Upper lobe of right lung (tissue), 1 donor: ENCODE results near the gene PANX3. TPM values are rescaled to one million over a fixed set of nuclear protein-coding genes. Genes with fewer than 3 reads are reported as not detected.

Experiments
- ATAC-seq: fragments of 200-7000 bp; cut with Tn5 transposase; one replicate; pipeline ENCODE4 v1.9.1; 2020; ENCODE audit warnings: mild to moderate bottlenecking, moderate library complexity
- DNase-seq: peaks from one replicate; pipeline ENCODE4 v3.0.0-alpha.2; 2020
- H3K27ac ChIP-seq: fragments of 200-600 bp; one replicate; pipeline ENCODE4 v1.8.0; 2022
- H3K27me3 ChIP-seq: fragments of 200-600 bp; one replicate; pipeline ENCODE4 v1.8.0; 2022; ENCODE audit warnings: mild to moderate bottlenecking
- H3K36me3 ChIP-seq: fragments of 200-600 bp; one replicate; pipeline ENCODE4 v1.8.0; 2022
- H3K4me1 ChIP-seq: fragments of 200-600 bp; one replicate; pipeline ENCODE4 v1.8.0; 2022
- H3K4me3 ChIP-seq: fragments of 200-600 bp; one replicate; pipeline ENCODE4 v1.8.0; 2022; ENCODE audit warnings: mild to moderate bottlenecking
- H3K9me3 ChIP-seq: fragments of 200-600 bp; one replicate; pipeline ENCODE4 v1.8.0; 2022
- intact Hi-C: fragments of 100-400 bp; cut with DNase I; formaldehyde crosslinking; loops from one replicate; pipeline ENCODE4 v1.11.0; 2022
- total RNA-seq: library from RNA; stranded (reverse); fragmentation: NEBNext Ultra II Directional; extraction: Animal tissue kit (Norgen Biotek cat#: 25700); gene quantifications from one replicate; pipeline ENCODE4 v1.2.1, GENCODE V29; 2021
- TF ChIP-seq, protein P1 (sequence below): fragments of 200-600 bp; IDR thresholded peaks from one replicate; pipeline ENCODE4 v1.8.0; 2022; ENCODE audit warnings: antibody characterized with exemption
- donor health status: DM: no; HTN: yes; CAD: no; lungs with severe emphysema.

The PANX3 gene
- total RNA-seq, 1 donor from 2014 or later: not detected

DNA sequence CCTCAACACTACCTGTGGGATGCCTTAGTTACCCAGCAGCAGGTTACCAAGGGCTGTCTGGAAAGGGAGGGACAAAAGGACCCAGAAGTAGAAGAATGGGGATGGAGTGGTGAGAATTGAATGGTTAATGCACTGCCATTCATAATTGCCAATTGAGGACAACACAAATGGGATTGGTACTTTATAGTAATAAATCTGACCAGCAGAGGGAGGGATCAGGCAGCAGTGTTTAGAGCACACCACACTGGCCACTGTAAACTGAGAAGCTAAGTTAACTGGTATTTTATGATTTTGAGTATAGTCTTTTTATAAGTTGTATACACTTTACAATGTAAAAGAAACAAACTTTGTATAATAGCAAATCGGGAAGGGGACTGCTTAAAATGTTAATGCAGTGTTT is 22.1 kb downstream of the PANX3 start:
- intact Hi-C loops: no loop called here
- ATAC-seq (no peak), DNase-seq (no peak)
- Histone ChIP-seq H3K27me3 (no peaks in the 10 kb centered on the region), H3K36me3 (peaks cover 94% of the 10 kb centered on the region), H3K4me3 (no peak overlapping the region), H3K9me3 (no peaks in the 10 kb centered on the region), H3K4me1 (no peaks in the 10 kb centered on the region), H3K27ac (no peak overlapping the region)
- TF ChIP-seq, protein P1, sequence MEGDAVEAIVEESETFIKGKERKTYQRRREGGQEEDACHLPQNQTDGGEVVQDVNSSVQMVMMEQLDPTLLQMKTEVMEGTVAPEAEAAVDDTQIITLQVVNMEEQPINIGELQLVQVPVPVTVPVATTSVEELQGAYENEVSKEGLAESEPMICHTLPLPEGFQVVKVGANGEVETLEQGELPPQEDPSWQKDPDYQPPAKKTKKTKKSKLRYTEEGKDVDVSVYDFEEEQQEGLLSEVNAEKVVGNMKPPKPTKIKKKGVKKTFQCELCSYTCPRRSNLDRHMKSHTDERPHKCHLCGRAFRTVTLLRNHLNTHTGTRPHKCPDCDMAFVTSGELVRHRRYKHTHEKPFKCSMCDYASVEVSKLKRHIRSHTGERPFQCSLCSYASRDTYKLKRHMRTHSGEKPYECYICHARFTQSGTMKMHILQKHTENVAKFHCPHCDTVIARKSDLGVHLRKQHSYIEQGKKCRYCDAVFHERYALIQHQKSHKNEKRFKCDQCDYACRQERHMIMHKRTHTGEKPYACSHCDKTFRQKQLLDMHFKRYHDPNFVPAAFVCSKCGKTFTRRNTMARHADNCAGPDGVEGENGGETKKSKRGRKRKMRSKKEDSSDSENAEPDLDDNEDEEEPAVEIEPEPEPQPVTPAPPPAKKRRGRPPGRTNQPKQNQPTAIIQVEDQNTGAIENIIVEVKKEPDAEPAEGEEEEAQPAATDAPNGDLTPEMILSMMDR: no peak

DNA sequence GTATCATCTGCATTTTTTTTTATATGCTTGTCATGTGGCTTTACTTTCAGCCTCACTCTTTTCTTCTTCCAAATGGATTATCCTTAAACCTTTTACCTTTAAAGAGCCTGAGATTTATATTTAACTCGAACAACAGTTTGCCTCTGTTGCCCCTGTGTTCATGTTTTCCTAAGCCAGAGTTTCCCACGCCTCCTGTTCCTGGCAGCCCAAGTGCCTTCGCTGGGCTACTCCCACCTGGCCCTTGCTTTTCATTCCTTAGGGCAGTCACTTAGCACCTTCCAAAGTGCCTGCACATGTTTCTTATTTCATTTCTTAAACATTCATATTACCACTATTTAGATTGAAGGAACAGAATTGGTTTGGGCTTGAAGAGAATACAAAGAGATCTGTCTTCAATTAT is 24.7 kb downstream of the PANX3 start:
- H3K9me3 ChIP-seq: no peaks in the 10 kb centered on the region
- TF ChIP-seq, protein P1: no peak
- peaks cover 86% of the 10 kb centered on the region for H3K36me3 ChIP-seq
- no peak overlapping the region for H3K27ac ChIP-seq
- H3K27me3 ChIP-seq: no peaks in the 10 kb centered on the region
- DNase-seq (no peak), ATAC-seq (no peak)
- H3K4me3 ChIP-seq: no peak overlapping the region
- H3K4me1 ChIP-seq: no peaks in the 10 kb centered on the region
- intact Hi-C loops: no loop called here

DNA sequence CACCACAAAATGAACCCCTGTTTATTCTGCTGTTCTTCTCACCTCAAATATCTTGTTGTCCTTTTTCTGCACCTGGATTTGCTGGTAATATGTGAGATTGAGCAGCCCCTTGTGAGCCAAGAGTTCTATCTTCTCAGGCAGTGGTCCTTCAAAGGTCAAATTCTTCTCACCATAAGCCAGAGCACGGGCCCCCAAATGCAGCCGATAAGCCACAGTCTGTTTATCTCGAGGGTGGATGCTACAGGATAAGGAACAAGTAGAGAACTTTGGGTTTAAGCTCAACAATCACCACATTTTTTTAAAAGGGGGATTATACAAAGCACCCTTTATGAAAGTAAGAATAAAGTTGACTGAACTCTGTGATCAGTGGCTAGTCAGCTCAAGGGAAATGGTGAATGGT is 27.3 kb downstream of the PANX3 start:
- H3K36me3 ChIP-seq: peaks cover 60% of the 10 kb centered on the region
- H3K4me1 ChIP-seq: no peaks in the 10 kb centered on the region
- no peak overlapping the region for H3K27ac ChIP-seq
- ATAC-seq (no peak), DNase-seq (no peak)
- H3K9me3 ChIP-seq: no peaks in the 10 kb centered on the region
- TF ChIP-seq, protein P1: no peak
- no peak overlapping the region for H3K4me3 ChIP-seq
- no peaks in the 10 kb centered on the region for H3K27me3 ChIP-seq
- intact Hi-C loops: no loop called here

DNA sequence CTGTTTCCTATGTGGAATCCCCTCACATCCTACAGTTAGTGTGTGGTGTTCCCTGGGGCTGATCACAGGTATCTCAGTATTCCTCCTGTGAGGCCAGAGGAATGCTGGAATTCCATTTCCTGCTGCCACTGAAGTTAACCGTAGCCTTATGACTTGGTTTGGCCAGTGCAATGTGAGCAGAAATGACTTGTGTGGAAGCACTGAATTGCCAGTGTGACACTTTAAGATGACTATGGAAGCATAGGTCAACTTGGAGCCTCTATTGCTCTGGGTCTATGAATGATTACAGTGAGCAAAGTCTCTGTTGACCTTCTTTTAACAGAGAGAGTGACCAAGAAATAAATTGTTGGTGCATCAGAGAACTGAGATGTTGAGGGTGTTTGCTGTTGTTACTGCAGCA is 28.0 kb downstream of the PANX3 start:
- peaks cover 53% of the 10 kb centered on the region for H3K36me3 ChIP-seq

DNA sequence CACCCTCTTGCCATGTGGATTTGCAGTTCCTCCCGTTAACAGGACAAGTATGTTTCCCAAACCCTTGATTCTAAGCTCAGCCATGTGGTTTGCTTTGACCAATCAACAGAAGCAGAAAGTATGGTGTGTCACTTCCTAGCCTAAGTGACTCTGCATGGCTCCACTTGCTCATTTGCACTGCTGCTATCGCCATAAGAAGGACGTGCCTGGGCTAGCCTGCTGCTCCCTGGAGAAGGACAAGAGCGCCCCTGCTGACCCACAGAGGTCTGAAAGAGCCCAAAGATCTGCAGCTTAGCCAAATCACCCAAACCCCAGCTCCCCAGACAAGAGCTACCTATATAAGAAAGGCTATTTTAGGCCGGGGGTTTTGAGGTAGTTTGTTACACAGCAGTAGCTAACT is 29.4 kb downstream of the PANX3 start:
- TF ChIP-seq, protein P1: no peak
- Histone ChIP-seq H3K9me3 (no peaks in the 10 kb centered on the region), H3K36me3 (peaks cover 39% of the 10 kb centered on the region), H3K27me3 (no peaks in the 10 kb centered on the region), H3K4me1 (peaks cover 4% of the 10 kb centered on the region), H3K4me3 (no peak overlapping the region), H3K27ac (no peak overlapping the region)
- DNase-seq (no peak), ATAC-seq (no peak)
- intact Hi-C loops: no loop called here

More for the DNA sequence above, 28.0 kb downstream of the PANX3 start:
- Histone ChIP-seq H3K9me3 (no peaks in the 10 kb centered on the region), H3K27me3 (no peaks in the 10 kb centered on the region), H3K4me3 (no peak overlapping the region), H3K4me1 (no peaks in the 10 kb centered on the region), H3K27ac (no peak overlapping the region)
- DNase-seq (no peak), ATAC-seq (no peak)
- intact Hi-C loops: no loop called here
- TF ChIP-seq, protein P1: no peak

DNA sequence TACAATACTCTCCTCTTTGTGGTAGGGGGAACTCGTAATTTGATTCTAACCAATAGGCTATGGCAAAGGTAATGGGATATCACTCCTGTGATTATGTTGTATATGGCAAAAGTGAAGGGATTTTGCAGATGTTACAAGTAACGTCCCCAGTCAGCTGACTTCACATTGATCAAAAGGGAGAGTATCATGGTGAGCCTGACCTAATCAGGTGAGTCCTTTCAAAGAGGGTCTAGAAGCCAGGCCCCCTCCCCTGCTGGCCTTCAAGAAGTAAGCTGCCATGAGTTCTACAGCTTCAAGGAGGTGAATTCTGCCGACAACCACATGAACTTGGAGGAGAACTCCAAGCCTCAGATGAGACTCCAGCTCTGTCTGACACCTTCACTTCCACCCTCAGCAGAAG is 31.4 kb downstream of the PANX3 start:
- no peaks in the 10 kb centered on the region for H3K9me3 ChIP-seq
- intact Hi-C loops: no loop called here
- H3K27ac ChIP-seq: no peak overlapping the region
- TF ChIP-seq, protein P1: no peak
- H3K36me3 ChIP-seq: peaks cover 26% of the 10 kb centered on the region
- ATAC-seq: no peak
- H3K4me3 ChIP-seq: no peak overlapping the region
- no peak for DNase-seq
- H3K27me3 ChIP-seq: no peaks in the 10 kb centered on the region
- peaks cover 4% of the 10 kb centered on the region for H3K4me1 ChIP-seq
